ENCODE results near the gene GMPR2. TPM values are rescaled to one million over a fixed set of nuclear protein-coding genes. Genes with fewer than 3 reads are reported as not detected.

GMPR2 gene
- polyA plus RNA-seq, 3 donors = 84.4 to 84.7 (median 84.5) TPM

GRCh38 chr14:24194186-24194872, 38.4 kb upstream of the GMPR2 start:
- intact Hi-C loops (cut with micrococcal nuclease) = no loop called here
- Mint-ChIP-seq H3K4me3 (peak overlapping the region; percentile 95 to 97), H3K36me3 (peaks cover 37 to 46% of the 10 kb centered on the region in 2 donors), H3K27ac (peak overlapping the region; percentile 89 to 97 (median 94)), H3K27me3 (ENCODE audit: low read depth in 3 of 3) (no peaks in the 10 kb centered on the region), H3K9me3 (peaks cover 0 to 3% (median 1%) of the 10 kb centered on the region in 7 donors), H3K4me1 (peaks cover 44% of the 10 kb centered on the region)
- H3K4me1 ChIP-seq (ENCODE audit: control insufficient read depth in 1 of 2, insufficient read depth in 2 of 2, low read length in 2 of 2) = peaks cover 24 to 35% of the 10 kb centered on the region in 2 donors
- peaks cover 63% of the 10 kb centered on the region for H3K79me2 ChIP-seq (ENCODE audit: insufficient read depth, low read length)
- peak overlapping the region; percentile 92 for H2AFZ ChIP-seq (ENCODE audit: insufficient read depth, low read depth, low read length, poor library complexity, severe bottlenecking)
- peak overlapping the region in 1 of 2 donors; percentile 94 for H3K27ac ChIP-seq (ENCODE audit: low read depth in 1 of 2, low read length in 2 of 2)
- DNase-seq = no peak
- H3K4me2 ChIP-seq (replicated peaks; ENCODE audit: extremely low read depth, low read length, poor library complexity, severe bottlenecking) = peak overlapping the region; percentile 74
- no peaks in the 10 kb centered on the region for H3K9me3 ChIP-seq (replicated peaks in 1 of 2; ENCODE audit: control insufficient read depth in 1 of 2, insufficient read depth in 1 of 2, low read length in 2 of 2)
- H4K20me1 ChIP-seq (ENCODE audit: insufficient read depth, low read length) = no peaks in the 10 kb centered on the region
- H3K4me3 ChIP-seq (replicated peaks in 1 of 3; ENCODE audit: low read depth in 2 of 3, low read length in 3 of 3) = peak overlapping the region; percentile 79 to 87 (median 86)
- H3K27me3 ChIP-seq (ENCODE audit: control insufficient read depth in 2 of 2, insufficient read depth in 2 of 2, low read length in 2 of 2) = no peaks in the 10 kb centered on the region
- WGBS (ENCODE audit: insufficient coverage) = 96% methylated on average over 5 of the region's 7 CpGs
- peaks cover 21 to 32% of the 10 kb centered on the region in 2 donors for H3K36me3 ChIP-seq (replicated peaks in 1 of 2; ENCODE audit: control insufficient read depth in 1 of 2, insufficient read depth in 2 of 2, low read length in 2 of 2)
- H3K9ac ChIP-seq (ENCODE audit: insufficient read depth, low read length, poor library complexity, severe bottlenecking) = peak overlapping the region; percentile 97
- no peak for TF ChIP-seq CTCF (IDR thresholded peaks at IDR 0.05)

- intact Hi-C loops (cut with micrococcal nuclease) = loop anchor here (5.0 kb wide), 1 partner anchor 37 kb away; the partner anchor contains the start of genes GMPR2 (in 2 of the 2) and NEDD8 (in 2 of the 2)
Measured at GRCh38 chr14:24194873-24195185, 37.9 kb upstream of the GMPR2 start.

More at GRCh38 chr14:24194873-24195185, 37.9 kb upstream of the GMPR2 start:
- peak overlapping the region; percentile 92 for H2AFZ ChIP-seq (ENCODE audit: insufficient read depth, low read depth, low read length, poor library complexity, severe bottlenecking)
- H4K20me1 ChIP-seq (ENCODE audit: insufficient read depth, low read length) = no peaks in the 10 kb centered on the region
- H3K4me2 ChIP-seq (replicated peaks; ENCODE audit: extremely low read depth, low read length, poor library complexity, severe bottlenecking) = peak overlapping the region; percentile 74
- no peak for DNase-seq
- H3K4me1 ChIP-seq (ENCODE audit: control insufficient read depth in 1 of 2, insufficient read depth in 2 of 2, low read length in 2 of 2) = peaks cover 23 to 31% of the 10 kb centered on the region in 2 donors
- Mint-ChIP-seq H3K27me3 (ENCODE audit: low read depth in 3 of 3) (no peaks in the 10 kb centered on the region), H3K9me3 (peaks cover 0 to 6% (median 4%) of the 10 kb centered on the region in 7 donors), H3K4me1 (peaks cover 42% of the 10 kb centered on the region), H3K27ac (peak overlapping the region; percentile 89 to 97 (median 94)), H3K36me3 (peaks cover 39 to 51% of the 10 kb centered on the region in 2 donors), H3K4me3 (peak overlapping the region; percentile 95 to 97)
- no peak for TF ChIP-seq CTCF (IDR thresholded peaks at IDR 0.05)
- WGBS (ENCODE audit: insufficient coverage) = 61% methylated on average over 7 of the region's 8 CpGs
- H3K27ac ChIP-seq (ENCODE audit: low read depth in 1 of 2, low read length in 2 of 2) = peak overlapping the region; percentile 77 to 94
- no peaks in the 10 kb centered on the region for H3K27me3 ChIP-seq (ENCODE audit: control insufficient read depth in 2 of 2, insufficient read depth in 2 of 2, low read length in 2 of 2)
- H3K9me3 ChIP-seq (replicated peaks in 1 of 2; ENCODE audit: control insufficient read depth in 1 of 2, insufficient read depth in 1 of 2, low read length in 2 of 2) = no peaks in the 10 kb centered on the region
- H3K79me2 ChIP-seq (ENCODE audit: insufficient read depth, low read length) = peaks cover 63% of the 10 kb centered on the region
- peak overlapping the region; percentile 79 to 87 (median 86) for H3K4me3 ChIP-seq (replicated peaks in 1 of 3; ENCODE audit: low read depth in 2 of 3, low read length in 3 of 3)
- peak overlapping the region; percentile 97 for H3K9ac ChIP-seq (ENCODE audit: insufficient read depth, low read length, poor library complexity, severe bottlenecking)
- peaks cover 21 to 31% of the 10 kb centered on the region in 2 donors for H3K36me3 ChIP-seq (replicated peaks in 1 of 2; ENCODE audit: control insufficient read depth in 1 of 2, insufficient read depth in 2 of 2, low read length in 2 of 2)

Data from CD14-positive monocyte (primary cell).